GM19025 (cell line): ENCODE data around the gene RCOR3.
"Not testable (repeated sequence)": the region's sequence is repeated elsewhere in the genome, so short reads cannot be mapped to it uniquely, and the experiment has no call there.

Experiments
- ATAC-seq: cut with Tn5 transposase; IDR thresholded peaks from one replicate; pipeline ENCODE4 v1.9.1; 2021; ENCODE audit warnings: mild to moderate bottlenecking, low read depth, moderate library complexity; ENCODE audit not compliant: unreplicated experiment

RCOR3 gene

GRCh38 chr1:211258756-211259637 lies at the start of gene RCOR3:
Gene RCOR3 (plus strand): TSS chr1:211259366. CDS start chr1:211259561, 195 bp downstream.
- ATAC-seq, result peak; percentile 57

- ATAC-seq, result no peak
Observed at GRCh38 chr1:211210052-211210451, 49.1 kb upstream of the RCOR3 start.

DNA sequence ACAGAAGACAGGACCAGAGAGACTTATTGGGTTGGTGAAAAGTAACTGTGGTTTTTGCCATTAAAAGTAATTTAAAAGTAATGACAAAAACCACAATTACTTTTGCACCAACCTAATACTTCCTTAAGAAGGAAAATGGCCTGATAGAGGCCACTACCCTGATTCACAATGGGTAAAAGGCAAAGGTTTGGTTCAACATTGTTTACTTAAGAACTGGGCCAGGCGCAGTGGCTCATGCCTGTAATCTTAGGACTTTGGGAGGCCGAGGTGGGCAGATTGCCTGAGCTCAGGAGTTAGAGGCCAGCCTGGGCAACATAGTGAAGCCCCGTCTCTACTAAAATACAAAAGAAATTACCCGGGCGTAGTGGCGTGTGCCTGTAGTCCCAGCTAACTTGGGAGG lies 48.2 kb upstream of the RCOR3 start:
- ATAC-seq, result no peak

DNA sequence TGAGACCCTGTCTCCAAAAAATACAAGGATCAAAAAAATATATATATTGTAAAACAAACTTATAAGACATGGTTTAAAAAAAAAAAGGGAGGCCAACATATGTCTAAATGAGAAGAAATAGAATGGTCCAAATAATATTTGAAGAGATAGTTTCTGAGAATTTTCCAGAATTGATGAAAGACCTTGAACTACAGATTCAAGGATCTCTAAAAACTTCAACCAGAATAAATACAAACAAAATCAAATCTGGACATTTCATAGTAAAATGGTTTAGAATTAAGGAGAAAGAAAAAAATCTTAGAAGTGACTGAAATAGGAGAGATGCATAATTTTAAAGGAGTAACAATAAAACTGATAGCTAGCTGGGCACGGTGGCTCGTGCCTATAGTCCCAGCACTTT lies 45.5 kb upstream of the RCOR3 start:
- no peak for ATAC-seq

- no peak for ATAC-seq
Observed at GRCh38 chr1:211215577-211215976, 43.6 kb upstream of the RCOR3 start.

DNA sequence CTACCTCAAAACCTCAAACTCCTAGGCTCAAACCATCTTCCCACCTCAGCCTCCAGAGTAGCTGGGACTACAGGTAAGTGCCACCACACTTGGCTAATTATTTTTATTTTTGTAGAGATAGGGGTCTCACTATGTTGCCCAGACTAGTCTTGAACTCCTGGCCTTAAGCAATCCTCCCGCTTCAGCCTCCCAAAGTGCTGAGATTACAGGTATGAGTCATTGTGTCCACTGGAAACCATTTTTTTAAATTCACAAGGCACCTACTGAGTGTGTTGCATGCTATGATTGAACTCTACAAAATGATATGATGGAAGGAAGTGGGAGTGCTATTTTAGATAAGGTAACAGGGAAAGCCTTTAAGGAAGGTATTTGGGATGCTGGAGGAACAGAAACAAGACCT lies 41.8 kb upstream of the RCOR3 start:
- ATAC-seq, result no peak

GRCh38 chr1:211222469-211223234 lies 36.5 kb upstream of the RCOR3 start:
- not testable (repeated sequence) for ATAC-seq

- not testable (repeated sequence) for ATAC-seq
Observed at GRCh38 chr1:211228573-211229364, 30.4 kb upstream of the RCOR3 start.

- ATAC-seq, result no peak
Observed at GRCh38 chr1:211229365-211229759, 29.8 kb upstream of the RCOR3 start.

- no peak for ATAC-seq
Observed at GRCh38 chr1:211231873-211232272, 27.3 kb upstream of the RCOR3 start.

DNA sequence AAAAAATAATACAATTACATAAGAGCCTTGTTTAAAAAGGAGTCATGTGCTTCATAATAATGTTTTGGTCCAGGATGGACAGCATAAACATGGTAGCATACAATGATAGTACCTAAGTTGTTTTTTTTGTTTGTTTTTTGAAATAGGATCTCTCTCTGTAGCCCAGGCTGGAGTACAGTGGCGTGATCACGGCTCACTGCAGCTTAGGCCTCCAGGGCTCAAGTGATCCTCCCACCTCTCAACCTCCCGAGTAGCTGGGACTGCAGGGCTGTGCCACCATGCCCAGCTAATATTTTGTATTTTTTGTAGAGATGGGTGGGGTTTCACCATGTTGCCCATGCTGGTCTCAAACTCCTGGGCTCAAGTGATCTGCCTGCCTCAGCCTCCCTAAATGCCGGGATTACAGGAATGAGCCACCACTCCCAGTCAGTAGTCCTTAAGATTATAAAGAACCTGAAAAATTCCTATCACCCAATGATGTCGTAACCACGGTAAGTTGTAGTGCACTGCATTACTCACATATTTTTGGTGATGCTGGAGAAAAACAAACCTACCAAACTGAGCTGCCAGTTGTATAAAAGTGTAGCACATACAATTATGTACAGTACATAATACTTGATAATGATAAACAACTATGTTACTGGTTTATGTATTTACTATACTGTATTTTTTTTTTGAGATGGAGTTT lies 22.4 kb upstream of the RCOR3 start:
- ATAC-seq, result no peak

DNA sequence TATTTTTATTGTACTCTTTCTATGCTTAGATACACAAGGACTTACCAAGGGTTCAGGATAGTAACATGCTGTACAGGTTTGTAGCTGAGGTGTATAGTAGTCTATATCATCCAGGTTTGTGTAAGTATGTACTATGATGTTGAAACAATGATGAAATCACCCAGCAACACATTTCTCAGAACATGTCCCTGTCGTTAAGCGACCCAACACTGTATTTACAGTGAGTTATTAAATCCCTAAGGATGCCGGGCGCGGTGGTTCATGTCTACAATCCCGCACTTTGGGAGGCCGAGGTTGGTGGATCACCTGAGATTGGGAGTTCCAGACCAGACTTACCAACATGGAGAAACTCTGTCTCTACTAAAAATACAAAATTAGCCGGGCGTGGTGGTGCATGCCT lies 21.6 kb upstream of the RCOR3 start:
- ATAC-seq, result no peak

- not testable (repeated sequence) for ATAC-seq
Observed at GRCh38 chr1:211240567-211240966, 18.6 kb upstream of the RCOR3 start.

- ATAC-seq, result no peak
Observed at GRCh38 chr1:211241071-211241470, 18.1 kb upstream of the RCOR3 start.

DNA sequence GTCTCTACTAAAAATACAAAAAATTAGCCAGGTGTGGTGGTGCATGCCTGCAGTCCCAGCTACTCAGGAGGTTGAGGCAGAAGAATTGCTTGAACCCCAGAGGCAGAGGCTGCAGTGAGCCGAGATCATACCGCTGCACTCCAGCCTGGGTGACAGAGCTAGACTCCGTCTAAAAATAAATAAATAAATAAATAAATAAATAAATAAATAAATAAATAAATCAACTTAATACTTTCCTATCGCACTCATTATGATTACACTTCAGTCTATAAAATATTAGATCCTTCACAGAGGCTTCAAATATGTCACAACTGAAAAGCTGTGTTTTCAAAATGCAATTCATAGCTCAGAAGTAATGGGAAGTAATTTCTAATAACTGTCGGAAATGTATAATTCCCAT lies 15.5 kb upstream of the RCOR3 start:
- not testable (repeated sequence) for ATAC-seq

- not testable (repeated sequence) for ATAC-seq
Observed at GRCh38 chr1:211246583-211246982, 12.6 kb upstream of the RCOR3 start.

DNA sequence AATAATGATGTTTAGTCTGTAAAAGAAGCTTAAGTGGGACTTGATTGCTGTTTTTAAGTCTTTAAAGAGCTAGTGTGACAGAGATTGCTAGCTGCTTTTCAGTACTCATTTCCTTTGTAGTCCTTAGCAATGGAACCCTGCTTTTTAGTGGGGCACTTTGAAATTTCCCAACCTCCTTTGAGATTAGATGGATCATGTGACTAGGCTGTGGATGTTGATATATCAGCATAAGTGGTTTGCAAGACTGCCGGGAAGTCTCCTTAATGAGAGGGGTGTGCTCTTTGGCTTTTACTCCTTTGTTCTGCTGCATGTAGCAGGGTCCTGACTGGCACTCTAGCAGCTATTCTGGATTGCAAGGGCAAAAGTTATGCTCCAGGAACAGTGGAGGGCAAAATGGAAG lies 11.2 kb upstream of the RCOR3 start:
- no peak for ATAC-seq

GRCh38 chr1:211249611-211250010 lies 9.6 kb upstream of the RCOR3 start:
- not testable (repeated sequence) for ATAC-seq

DNA sequence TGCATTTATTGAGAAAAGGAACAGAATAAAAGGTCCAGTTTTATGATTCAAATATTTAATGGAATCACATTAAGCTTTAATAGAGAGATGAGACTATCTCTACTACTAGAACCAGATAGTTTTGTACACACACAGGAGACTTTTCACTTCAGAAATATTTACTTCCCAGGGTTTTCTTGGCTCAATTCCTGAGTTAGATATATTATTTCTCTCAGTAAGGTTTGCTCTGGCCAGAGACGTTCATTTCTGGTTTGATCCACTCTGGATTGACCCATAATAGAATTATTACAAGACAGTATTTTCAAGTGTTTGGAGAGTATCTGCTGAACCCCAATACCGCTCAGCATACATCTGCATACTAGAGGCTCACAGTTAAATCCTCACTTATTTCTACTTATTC lies 1.3 kb upstream of the RCOR3 start:
- ATAC-seq, result no peak

DNA sequence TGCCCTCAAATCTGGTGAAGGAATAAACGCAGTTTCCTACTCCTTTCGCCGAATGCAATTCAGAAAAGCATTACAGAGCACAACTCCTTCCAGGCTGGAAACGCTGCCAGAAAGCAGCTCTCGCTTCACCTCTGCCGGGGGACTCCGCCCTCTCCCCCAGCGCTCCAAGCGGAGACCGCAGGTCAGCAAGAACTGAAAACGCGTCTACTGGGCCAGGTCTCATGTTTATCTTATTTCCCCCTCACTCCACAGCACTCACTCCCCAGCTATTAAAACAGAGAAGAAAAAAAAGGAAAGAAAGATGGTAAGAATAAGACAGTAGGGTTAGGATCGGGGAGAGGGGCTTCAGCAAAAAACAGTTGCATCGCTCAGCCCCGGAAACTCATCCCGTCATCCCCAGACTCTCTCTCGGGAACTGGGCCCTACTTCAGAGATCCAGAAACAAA lies 833 bp upstream of the RCOR3 start:
- no peak for ATAC-seq
